GM12878 (cell line): ENCODE results near the gene ACSL1.

Experiments
- CREB1 ChIP-seq: IDR thresholded peaks from 2 replicates; pipeline ENCODE4 v1.6.1; 2012; ENCODE audit warnings: low read depth, mild to moderate bottlenecking, inconsistent platforms
- CTCF ChIP-seq, 3 experiments: IDR thresholded peaks in 2 of 3; conservative IDR thresholded peaks in 1 of 3; 2 replicates each; pipeline ENCODE4 v1.5.1; 2011; ENCODE audit warnings: low read depth in 3 of 3, low read length in 3 of 3, mild to moderate bottlenecking in 3 of 3, control low read depth in 2 of 3, moderate library complexity in 2 of 3, inconsistent platforms in 1 of 3, mixed read lengths in 1 of 3; ENCODE audit not compliant: control insufficient read depth in 2 of 3, insufficient read depth in 1 of 3; ENCODE audit errors: extremely low read depth in 1 of 3
- DPF2 ChIP-seq: fragments of 450-650 bp; IDR thresholded peaks from 2 replicates; pipeline ENCODE4 v1.6.1; 2017; ENCODE audit warnings: mild to moderate bottlenecking
- EP300 ChIP-seq, 2 experiments: fragments of 150-350 bp in 1 of 2; IDR thresholded peaks; 2 replicates each; pipeline ENCODE4 v1.6.1; 2011 to 2012; ENCODE audit warnings: low read depth in 2 of 2, low read length in 2 of 2, borderline replicate concordance in 1 of 2, improper control_type of control experiment in 1 of 2, inconsistent platforms in 1 of 2; ENCODE audit not compliant: control insufficient read depth in 1 of 2
- ESRRA ChIP-seq: IDR thresholded peaks from 2 replicates; pipeline ENCODE4 v1.6.1; 2012; ENCODE audit warnings: mild to moderate bottlenecking, low read length, improper control_type of control experiment
- EZH2 ChIP-seq: IDR thresholded peaks from 2 replicates; pipeline ENCODE4 v1.6.1; 2012; ENCODE audit warnings: low read depth, mild to moderate bottlenecking, control low read depth, inconsistent platforms, low read length, borderline replicate concordance; ENCODE audit not compliant: control insufficient read depth
- IKZF1 ChIP-seq: fragments of 450-650 bp; conservative IDR thresholded peaks from 2 replicates; pipeline ENCODE4 v1.6.1; 2017; ENCODE audit warnings: antibody characterized with exemption, mild to moderate bottlenecking
- KAT2A ChIP-seq: conservative IDR thresholded peaks from 2 replicates; pipeline ENCODE4 v1.6.1; 2011; ENCODE audit warnings: low read depth, low read length; ENCODE audit not compliant: control insufficient read depth
- NKRF ChIP-seq: fragments of 450-650 bp; conservative IDR thresholded peaks from 2 replicates; pipeline ENCODE4 v1.6.1; 2017; ENCODE audit warnings: mild to moderate bottlenecking, moderate library complexity
- SIX5 ChIP-seq: IDR thresholded peaks from 2 replicates; pipeline ENCODE4 v1.6.1; 2011; ENCODE audit warnings: mild to moderate bottlenecking, low read depth, low read length, moderate library complexity; ENCODE audit not compliant: severe bottlenecking
- USF2 ChIP-seq: IDR thresholded peaks from 2 replicates; pipeline ENCODE4 v1.6.1; 2011; ENCODE audit warnings: low read depth, low read length, improper control_type of control experiment, borderline replicate concordance
- ZBTB33 ChIP-seq: fragments of 450-650 bp; IDR thresholded peaks from 2 replicates; pipeline ENCODE4 v1.6.1; 2017; ENCODE audit warnings: mild to moderate bottlenecking
- ZNF274 ChIP-seq: IDR thresholded peaks from one replicate; pipeline ENCODE4 v1.8.0; 2011; ENCODE audit not compliant: insufficient read length, insufficient read depth

GRCh38 chr4:184727430-184727829 is 98.3 kb downstream of the ACSL1 start:
- TF ChIP-seq EP300 (IDR thresholded peaks at IDR 0.05; ENCODE audit: borderline replicate concordance in 1 of 2, control insufficient read depth in 1 of 2, low read depth in 2 of 2, low read length in 2 of 2), result no peak
- TF ChIP-seq NKRF, result no peak
- TF ChIP-seq ZNF274, result no peak
- TF ChIP-seq ZBTB33, result no peak
- TF ChIP-seq SIX5, result no peak
- TF ChIP-seq CTCF (IDR thresholded peaks at IDR 0.05 in 2 of 3, conservative IDR thresholded peaks at IDR 0.05 in 1 of 3; ENCODE audit: control insufficient read depth in 2 of 3, extremely low read depth in 1 of 3, insufficient read depth in 1 of 3, low read depth in 3 of 3, low read length in 3 of 3), result no peak
- TF ChIP-seq EZH2, result no peak
- TF ChIP-seq USF2, result no peak
- no peak for TF ChIP-seq ESRRA
- TF ChIP-seq CREB1, result no peak
- no peak for TF ChIP-seq IKZF1
- TF ChIP-seq KAT2A, result no peak
- no peak for TF ChIP-seq DPF2
